ENCODE results near the gene C2CD2. TPM values are rescaled to one million over a fixed set of nuclear protein-coding genes. Genes with fewer than 3 reads are reported as not detected.
A peak's percentile ranks its signal among the peaks of the same experiment; 100 is the strongest.

C2CD2 gene
- total and polyA plus RNA-seq, 2 of the 4 experiments (the other 2 are of a cell fraction), result 15.6 to 25.3 TPM

DNA sequence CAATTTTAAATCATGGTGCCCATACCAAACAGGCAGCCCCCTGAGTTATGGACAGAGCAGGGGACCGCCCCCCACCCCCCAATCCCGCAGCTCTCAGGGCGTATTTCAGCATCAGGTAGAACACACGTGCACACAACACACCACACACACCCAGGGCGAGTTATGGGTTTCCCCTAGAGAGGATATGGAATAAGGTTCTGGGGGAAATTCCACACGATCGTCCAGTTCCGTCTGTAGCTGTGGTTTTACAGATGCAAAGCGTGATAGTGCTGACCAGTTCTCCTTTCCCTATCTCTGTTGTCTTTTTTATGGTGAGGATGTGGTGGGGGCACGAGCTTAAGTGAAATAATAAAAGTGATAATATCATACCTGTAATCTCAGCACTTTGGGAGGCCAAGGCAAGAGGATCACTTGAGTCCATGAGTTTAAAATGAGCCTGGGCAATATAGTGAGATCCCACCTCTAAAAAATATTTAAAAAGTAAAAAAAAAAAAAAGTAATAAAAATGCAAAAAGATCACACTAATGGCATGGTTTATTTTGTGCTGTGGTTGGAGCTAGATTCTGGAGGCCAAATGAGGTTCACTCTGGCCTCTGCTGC lies 25.1 kb downstream of the C2CD2 start:
- no CpG with 5 or more reads among the region's 10 CpGs for WGBS, 2 experiments (ENCODE audit: extremely low coverage in 2 of 2, insufficient read length in 1 of 2)
- POLR2A ChIA-PET (ENCODE audit: unreplicated experiment), result interaction anchor here (0.5 to 0.6 kb wide), 2 partner anchors 32 to 117 kb away, joined by 3 read pairs; no protein-coding TSS in a partner anchor

More for the DNA sequence above, 25.1 kb downstream of the C2CD2 start:
- H2BK15ac ChIP-seq (ENCODE audit: low read depth, low read length), result no peak overlapping the region
- DNase-seq (no peak), ATAC-seq (ENCODE audit: low read depth) (no peak)
- H3K27me3 ChIP-seq (ENCODE audit: control insufficient read depth, insufficient read depth, low read length), result no peaks in the 10 kb centered on the region
- H2AK9ac ChIP-seq (replicated peaks; ENCODE audit: low read depth, low read length, poor library complexity), result no peak overlapping the region
- H3K9ac ChIP-seq (ENCODE audit: low read depth, low read length), result no peak overlapping the region
- peaks cover 33% of the 10 kb centered on the region for H3K9me1 ChIP-seq (ENCODE audit: insufficient read depth, low read length)
- no peaks in the 10 kb centered on the region for H3K9me3 ChIP-seq (ENCODE audit: control insufficient read depth, insufficient read depth, low read length)
- H3K18ac ChIP-seq (ENCODE audit: low read depth, low read length), result no peak overlapping the region
- 0 out of 2 replicates have a peak overlapping the region, but pooled peaks have one; percentile 15 for H3K23ac ChIP-seq (ENCODE audit: low read depth, low read length)
- no peak overlapping the region for H4K8ac ChIP-seq (ENCODE audit: low read depth in 2 of 2, low read length in 2 of 2)
- no peak overlapping the region for H2AFZ ChIP-seq (replicated peaks; ENCODE audit: low read length, poor library complexity)
- no peak overlapping the region for H4K91ac ChIP-seq (ENCODE audit: insufficient read depth, low read depth, low read length)
- no peaks in the 10 kb centered on the region for H4K20me1 ChIP-seq (ENCODE audit: insufficient read depth, low read length)
- intact Hi-C loops (cut with micrococcal nuclease) (no loop called here), dilution Hi-C loops (cut with HindIII; ENCODE audit: low sequenced_read_pairs, unreplicated experiment) (no loop called here), in situ Hi-C loops (cut with MboI; ENCODE audit: low sequenced_read_pairs) (no loop called here)
- no peak overlapping the region for H3K4me2 ChIP-seq (ENCODE audit: low read depth, low read length)
- no peak for TF ChIP-seq USF2 (IDR thresholded peaks at IDR 0.05; ENCODE audit: low read depth, low read length)
- TF ChIP-seq MAFK (IDR thresholded peaks at IDR 0.05; ENCODE audit: low read depth, low read length), result no peak
- TF ChIP-seq RFX5 (IDR thresholded peaks at IDR 0.05; ENCODE audit: low read depth, low read length), result no peak
- no peak for TF ChIP-seq CEBPB (IDR thresholded peaks at IDR 0.05; ENCODE audit: low read depth, low read length)
- TF ChIP-seq FOS (IDR thresholded peaks at IDR 0.05; ENCODE audit: low read depth, low read length), result no peak
- no peak overlapping the region for H3K4ac ChIP-seq (ENCODE audit: low read depth, low read length)
- peak overlapping the region; percentile 11; the same call in 1 of the 2 replicates for H2AK5ac ChIP-seq (ENCODE audit: low read depth, low read length)
- H2BK5ac ChIP-seq (ENCODE audit: low read depth, low read length, poor library complexity, severe bottlenecking), result no peak overlapping the region
- H3K4me1 ChIP-seq (ENCODE audit: control insufficient read depth, insufficient read depth, low read length), result peaks cover 31% of the 10 kb centered on the region
- no peak overlapping the region for H2BK120ac ChIP-seq (ENCODE audit: low read depth, low read length)
- peaks cover 33 to 66% of the 10 kb centered on the region in 2 experiments for H3K79me1 ChIP-seq (ENCODE audit: low read depth in 1 of 2, low read length in 2 of 2)
- no peak overlapping the region for H2BK20ac ChIP-seq (ENCODE audit: low read depth, low read length)
- no peak overlapping the region for H4K5ac ChIP-seq (ENCODE audit: low read depth, low read length)
- no peak overlapping the region for H3K4me3 ChIP-seq (ENCODE audit: insufficient read depth, low read depth, low read length)
- no peak overlapping the region for H3K27ac ChIP-seq (ENCODE audit: insufficient read depth, low read length)
- CTCF ChIA-PET, result interaction anchor here (0.5 to 0.8 kb wide), 2 partner anchors 112 to 179 kb away, joined by 3 read pairs; no protein-coding TSS in a partner anchor
- H3K14ac ChIP-seq (replicated peaks; ENCODE audit: low read depth, low read length), result no peak overlapping the region
- no peak overlapping the region for H3K56ac ChIP-seq (ENCODE audit: extremely low read depth, insufficient read depth, low read length)
- no peaks in the 10 kb centered on the region; the same call in 1 of the 2 replicates for H3K36me3 ChIP-seq (ENCODE audit: control insufficient read depth, insufficient read depth, low read length)
- no TSS peak for BruUV-seq (replicated peaks)
